G401.6 (cell line): ENCODE data around the gene PRR35.

Experiments
- FAIRE-seq: peaks from 2 replicates; lab custom pipeline; 2012; peaks lifted over from hg19 to GRCh38; lab: Jason Lieb, UNC

Gene PRR35

GRCh38 chr16:528111-529011 lies 31.8 kb upstream of the PRR35 start:
- no peak for FAIRE-seq

GRCh38 chr16:529012-529575 lies 31.1 kb upstream of the PRR35 start:
- no peak for FAIRE-seq

GRCh38 chr16:530111-530817 lies 29.9 kb upstream of the PRR35 start:
- no peak for FAIRE-seq

GRCh38 chr16:531494-532125 lies 28.6 kb upstream of the PRR35 start:
- no peak for FAIRE-seq

GRCh38 chr16:533391-534123 lies 26.6 kb upstream of the PRR35 start:
- no peak for FAIRE-seq

- FAIRE-seq = no peak
These were observed 26.1 kb upstream of the PRR35 start for GRCh38 chr16:534135-534534.

- FAIRE-seq = no peak
These were observed 25.2 kb upstream of the PRR35 start for GRCh38 chr16:534856-535445.

- FAIRE-seq = no peak
These were observed 24.5 kb upstream of the PRR35 start for GRCh38 chr16:535446-536405.

GRCh38 chr16:536746-537145 lies 23.4 kb upstream of the PRR35 start:
- no peak for FAIRE-seq

GRCh38 chr16:537415-538335 lies 22.5 kb upstream of the PRR35 start:
- FAIRE-seq = no peak

GRCh38 chr16:539901-540530 lies 20.2 kb upstream of the PRR35 start:
- no peak for FAIRE-seq

GRCh38 chr16:540645-541340 lies 19.4 kb upstream of the PRR35 start:
- no peak for FAIRE-seq

- no peak for FAIRE-seq
These were observed 16.7 kb upstream of the PRR35 start for GRCh38 chr16:543301-544164.

GRCh38 chr16:544517-544916 lies 15.7 kb upstream of the PRR35 start:
- FAIRE-seq = no peak

GRCh38 chr16:546909-547770 lies 13.1 kb upstream of the PRR35 start:
- no peak for FAIRE-seq

GRCh38 chr16:548586-548985 lies 11.6 kb upstream of the PRR35 start:
- FAIRE-seq = no peak
